SK-N-SH treated with all-trans-retinoic acid at 6 μM for 48 hours (cell line): ENCODE data around the gene KLK5.

Source experiments
- ATAC-seq: fragments of 200-7000 bp; cut with Tn5 transposase; 3 replicates; pipeline ENCODE4 v1.9.1; 2020; ENCODE audit warnings: mild to moderate bottlenecking, moderate library complexity
- ARNTL ChIP-seq: fragments of 450-650 bp; formaldehyde crosslinking; IDR thresholded peaks from 2 replicates; pipeline ENCODE4 v1.5.0; 2020; ENCODE audit warnings: low read depth, mild to moderate bottlenecking, moderate library complexity, borderline replicate concordance
- CSDC2 ChIP-seq: fragments of 250-450 bp; sonication (Bioruptor Pico); IDR thresholded peaks from 2 replicates; pipeline ENCODE4 v1.5.0; 2020; ENCODE audit warnings: mild to moderate bottlenecking, moderate library complexity
- ESRRG ChIP-seq: fragments of 250-450 bp; sonication (Bioruptor Pico); IDR thresholded peaks from 2 replicates; pipeline ENCODE4 v1.6.1; 2021; ENCODE audit warnings: mild to moderate bottlenecking
- ISL1 ChIP-seq: fragments of 250-450 bp; sonication (Bioruptor Pico); IDR thresholded peaks from 2 replicates; pipeline ENCODE4 v2.1.2; 2022; ENCODE audit warnings: mild to moderate bottlenecking, moderate library complexity
- OSR1 ChIP-seq: fragments of 250-450 bp; sonication (Bioruptor Pico); IDR thresholded peaks from 2 replicates; pipeline ENCODE4 v1.8.0; 2022; ENCODE audit warnings: moderate library complexity, mild to moderate bottlenecking, inconsistent platforms
- PPARA ChIP-seq: fragments of 250-450 bp; sonication (Bioruptor Pico); IDR thresholded peaks from 2 replicates; pipeline ENCODE4 v1.5.0; 2020; ENCODE audit warnings: mild to moderate bottlenecking, borderline replicate concordance
- RARB ChIP-seq: fragments of 250-450 bp; sonication (Bioruptor Pico); IDR thresholded peaks from 2 replicates; pipeline ENCODE4 v1.8.0; 2021; ENCODE audit warnings: mild to moderate bottlenecking, moderate library complexity
- SNAI2 ChIP-seq: fragments of 250-450 bp; sonication (Bioruptor Pico); IDR thresholded peaks from 2 replicates; pipeline ENCODE4 v1.5.0; 2020; ENCODE audit warnings: mild to moderate bottlenecking, moderate library complexity
- TCF4 ChIP-seq: fragments of 250-450 bp; sonication (Bioruptor Pico); IDR thresholded peaks from 2 replicates; pipeline ENCODE4 v1.8.0; 2021; ENCODE audit warnings: mild to moderate bottlenecking, moderate library complexity, borderline replicate concordance
- TOX ChIP-seq: fragments of 250-450 bp; sonication (Bioruptor Pico); IDR thresholded peaks from 2 replicates; pipeline ENCODE4 v1.8.0; 2021; ENCODE audit warnings: mild to moderate bottlenecking, moderate library complexity, borderline replicate concordance
- ZC3H10 ChIP-seq: fragments of 250-450 bp; sonication (Bioruptor Pico); IDR thresholded peaks from 2 replicates; pipeline ENCODE4 v1.5.1; 2021; ENCODE audit warnings: mild to moderate bottlenecking, moderate library complexity
- ZFP3 ChIP-seq: fragments of 250-450 bp; sonication (Bioruptor Pico); IDR thresholded peaks from 2 replicates; pipeline ENCODE4 v1.5.0; 2020; ENCODE audit warnings: mild to moderate bottlenecking, moderate library complexity
- ZNF565 ChIP-seq: fragments of 450-650 bp; formaldehyde crosslinking; conservative IDR thresholded peaks from 2 replicates; pipeline ENCODE4 v1.5.0; 2020; ENCODE audit warnings: low read depth, mild to moderate bottlenecking, moderate library complexity
- ZNF70 ChIP-seq: fragments of 450-650 bp; formaldehyde crosslinking; IDR thresholded peaks from 2 replicates; pipeline ENCODE4 v1.5.0; 2020; ENCODE audit warnings: mild to moderate bottlenecking, moderate library complexity
- TF ChIP-seq, protein P1 (sequence below): fragments of 250-450 bp; sonication (Bioruptor Pico); IDR thresholded peaks from 2 replicates; pipeline ENCODE4 v1.5.1; 2021; ENCODE audit warnings: mild to moderate bottlenecking, moderate library complexity
- TF ChIP-seq, protein P2 (sequence below): fragments of 250-450 bp; sonication (Bioruptor Pico); IDR thresholded peaks from 2 replicates; pipeline ENCODE4 v1.8.0; 2021; ENCODE audit warnings: low read depth, mild to moderate bottlenecking, moderate library complexity, borderline replicate concordance
- TF ChIP-seq, protein P3 (sequence below): fragments of 250-450 bp; sonication (Bioruptor Pico); IDR thresholded peaks from 2 replicates; pipeline ENCODE4 v1.5.1; 2020; ENCODE audit warnings: low read depth, mild to moderate bottlenecking, moderate library complexity

KLK5 gene

DNA sequence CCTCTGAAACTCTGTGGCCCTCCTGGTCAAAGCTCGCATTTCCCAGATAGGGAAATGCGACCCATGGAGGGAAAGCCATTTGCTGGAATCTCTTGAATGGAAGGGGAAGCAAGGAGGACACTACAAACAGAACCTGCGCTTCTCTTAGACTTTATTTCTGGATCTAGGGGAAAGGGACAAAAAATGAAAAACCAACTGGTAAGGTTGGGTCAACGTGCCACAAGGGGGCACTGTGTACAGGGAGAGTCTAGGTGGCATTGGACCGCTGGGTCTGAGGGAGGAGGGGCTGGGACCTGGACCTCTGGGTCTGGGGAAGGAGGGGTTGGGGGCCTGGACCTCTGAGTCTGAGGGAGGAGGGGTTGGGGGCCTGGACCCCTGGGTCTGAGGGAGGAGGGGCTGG, 46.6 kb downstream of the KLK5 start:
- TF ChIP-seq RARB (CRISPR knock-in tag) = no peak
- no peak for TF ChIP-seq ZFP3
- no peak for TF ChIP-seq ESRRG (CRISPR knock-in tag)
- TF ChIP-seq, protein P1, sequence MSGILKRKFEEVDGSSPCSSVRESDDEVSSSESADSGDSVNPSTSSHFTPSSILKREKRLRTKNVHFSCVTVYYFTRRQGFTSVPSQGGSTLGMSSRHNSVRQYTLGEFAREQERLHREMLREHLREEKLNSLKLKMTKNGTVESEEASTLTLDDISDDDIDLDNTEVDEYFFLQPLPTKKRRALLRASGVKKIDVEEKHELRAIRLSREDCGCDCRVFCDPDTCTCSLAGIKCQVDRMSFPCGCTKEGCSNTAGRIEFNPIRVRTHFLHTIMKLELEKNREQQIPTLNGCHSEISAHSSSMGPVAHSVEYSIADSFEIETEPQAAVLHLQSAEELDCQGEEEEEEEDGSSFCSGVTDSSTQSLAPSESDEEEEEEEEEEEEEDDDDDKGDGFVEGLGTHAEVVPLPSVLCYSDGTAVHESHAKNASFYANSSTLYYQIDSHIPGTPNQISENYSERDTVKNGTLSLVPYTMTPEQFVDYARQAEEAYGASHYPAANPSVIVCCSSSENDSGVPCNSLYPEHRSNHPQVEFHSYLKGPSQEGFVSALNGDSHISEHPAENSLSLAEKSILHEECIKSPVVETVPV (CRISPR knock-in tag) = no peak
- no peak for TF ChIP-seq ISL1 (CRISPR knock-in tag)
- TF ChIP-seq, protein P2, sequence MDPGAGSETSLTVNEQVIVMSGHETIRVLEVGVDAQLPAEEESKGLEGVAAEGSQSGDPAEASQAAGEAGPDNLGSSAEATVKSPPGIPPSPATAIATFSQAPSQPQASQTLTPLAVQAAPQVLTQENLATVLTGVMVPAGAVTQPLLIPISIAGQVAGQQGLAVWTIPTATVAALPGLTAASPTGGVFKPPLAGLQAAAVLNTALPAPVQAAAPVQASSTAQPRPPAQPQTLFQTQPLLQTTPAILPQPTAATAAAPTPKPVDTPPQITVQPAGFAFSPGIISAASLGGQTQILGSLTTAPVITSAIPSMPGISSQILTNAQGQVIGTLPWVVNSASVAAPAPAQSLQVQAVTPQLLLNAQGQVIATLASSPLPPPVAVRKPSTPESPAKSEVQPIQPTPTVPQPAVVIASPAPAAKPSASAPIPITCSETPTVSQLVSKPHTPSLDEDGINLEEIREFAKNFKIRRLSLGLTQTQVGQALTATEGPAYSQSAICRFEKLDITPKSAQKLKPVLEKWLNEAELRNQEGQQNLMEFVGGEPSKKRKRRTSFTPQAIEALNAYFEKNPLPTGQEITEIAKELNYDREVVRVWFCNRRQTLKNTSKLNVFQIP = no peak
- 0 out of 3 replicates have a peak, but pooled peaks have one; percentile 26 for ATAC-seq

DNA sequence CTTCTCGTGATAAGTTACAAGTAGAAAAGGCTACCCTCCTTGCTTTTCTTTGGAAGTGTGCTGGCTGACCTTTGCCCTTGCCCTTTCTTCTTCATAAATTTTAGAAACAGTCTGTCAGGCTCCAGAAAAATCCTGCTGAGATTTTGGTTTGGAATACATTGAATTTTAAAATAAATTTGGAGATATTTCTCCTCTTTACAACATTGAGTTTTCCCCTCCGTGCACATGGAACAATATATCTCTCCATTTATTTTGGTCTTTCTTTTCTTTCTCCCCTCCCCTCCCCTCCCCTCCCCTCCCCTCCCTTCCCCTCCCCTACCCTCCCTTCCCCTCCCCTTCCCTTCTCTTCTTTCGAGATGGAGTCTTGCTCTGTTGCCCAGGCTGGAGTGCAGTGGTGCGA, 50.2 kb downstream of the KLK5 start:
- TF ChIP-seq ZNF565 (no peak), TCF4 (CRISPR knock-in tag) (no peak), ARNTL (no peak), ZFP3 (no peak), TOX (CRISPR knock-in tag) (no peak), SNAI2 (CRISPR knock-in tag) (no peak), ZNF70 (CRISPR knock-in tag) (no peak), CSDC2 (no peak), OSR1 (CRISPR knock-in tag) (no peak)
- TF ChIP-seq, protein P3, sequence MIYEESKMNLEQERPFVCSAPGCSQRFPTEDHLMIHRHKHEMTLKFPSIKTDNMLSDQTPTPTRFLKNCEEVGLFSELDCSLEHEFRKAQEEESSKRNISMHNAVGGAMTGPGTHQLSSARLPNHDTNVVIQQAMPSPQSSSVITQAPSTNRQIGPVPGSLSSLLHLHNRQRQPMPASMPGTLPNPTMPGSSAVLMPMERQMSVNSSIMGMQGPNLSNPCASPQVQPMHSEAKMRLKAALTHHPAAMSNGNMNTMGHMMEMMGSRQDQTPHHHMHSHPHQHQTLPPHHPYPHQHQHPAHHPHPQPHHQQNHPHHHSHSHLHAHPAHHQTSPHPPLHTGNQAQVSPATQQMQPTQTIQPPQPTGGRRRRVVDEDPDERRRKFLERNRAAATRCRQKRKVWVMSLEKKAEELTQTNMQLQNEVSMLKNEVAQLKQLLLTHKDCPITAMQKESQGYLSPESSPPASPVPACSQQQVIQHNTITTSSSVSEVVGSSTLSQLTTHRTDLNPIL = no peak
- TF ChIP-seq, protein P2 = no peak
- no peak for ATAC-seq

DNA sequence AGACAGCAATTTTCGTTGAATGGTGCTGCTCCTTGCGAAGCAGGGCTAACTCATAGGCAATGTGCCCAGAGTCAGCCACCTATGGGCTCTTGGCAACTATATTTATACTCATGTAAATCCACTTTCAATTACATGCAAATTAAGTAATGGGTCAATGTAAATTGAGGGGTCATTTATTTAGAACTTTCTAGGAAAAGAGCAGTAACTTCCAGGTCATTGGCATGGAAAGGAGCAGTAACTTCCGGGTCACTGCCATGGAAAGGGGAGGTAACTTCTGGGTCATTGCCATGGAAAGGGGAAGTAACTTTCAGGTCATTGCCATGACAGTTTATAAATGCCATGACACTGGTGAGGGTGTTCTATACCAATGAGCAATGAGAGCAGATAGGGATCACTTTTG, 53.3 kb downstream of the KLK5 start:
- ATAC-seq = no peak
- no peak for TF ChIP-seq ZNF70 (CRISPR knock-in tag)
- no peak for TF ChIP-seq ARNTL
- no peak for TF ChIP-seq ZC3H10 (CRISPR knock-in tag)
- TF ChIP-seq, protein P2 = no peak
- no peak for TF ChIP-seq ISL1 (CRISPR knock-in tag)
- no peak for TF ChIP-seq RARB (CRISPR knock-in tag)
- no peak for TF ChIP-seq SNAI2 (CRISPR knock-in tag)
- TF ChIP-seq PPARA (CRISPR knock-in tag) = no peak
- TF ChIP-seq, protein P3 = no peak
- no peak for TF ChIP-seq ZNF565
- no peak for TF ChIP-seq TCF4 (CRISPR knock-in tag)
- TF ChIP-seq ZFP3 = no peak
- TF ChIP-seq, protein P1 (CRISPR knock-in tag) = no peak
- no peak for TF ChIP-seq OSR1 (CRISPR knock-in tag)
- no peak for TF ChIP-seq TOX (CRISPR knock-in tag)

DNA sequence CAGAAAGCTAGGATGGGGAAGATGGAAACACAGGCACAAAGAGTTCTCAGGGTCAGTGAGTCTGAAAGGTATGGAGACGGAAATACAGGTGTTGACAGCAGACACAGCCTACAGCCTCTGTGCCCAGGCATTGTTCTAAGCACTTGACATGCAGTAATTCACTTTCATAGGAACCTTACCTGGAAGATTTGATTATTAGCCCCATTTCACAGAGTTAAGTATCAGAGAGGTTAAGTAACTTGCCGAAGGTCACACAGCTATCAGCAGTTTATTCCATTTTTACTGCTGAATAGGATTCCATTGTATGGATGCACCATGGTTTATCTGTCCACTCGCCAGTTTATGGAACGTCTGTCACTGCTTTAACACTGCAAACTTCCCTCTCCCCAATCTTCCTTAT, 54.8 kb downstream of the KLK5 start:
- ATAC-seq = no peak
- TF ChIP-seq, protein P2 = no peak
- TF ChIP-seq ISL1 (CRISPR knock-in tag) = no peak
- no peak for TF ChIP-seq ZNF70 (CRISPR knock-in tag)
- TF ChIP-seq TOX (CRISPR knock-in tag) = no peak
- no peak for TF ChIP-seq SNAI2 (CRISPR knock-in tag)
- no peak for TF ChIP-seq ZFP3
- no peak for TF ChIP-seq ZC3H10 (CRISPR knock-in tag)
